OCI-LY3 (cell line): ENCODE data around the gene ASCL4.

Experiments used
- H2AFZ ChIP-seq: fragments of 200-600, 300-600 bp; shearing (Covaris generic); 2 replicates; pipeline ENCODE4 v1.6.0; 2014; ENCODE audit warnings: antibody characterized with exemption, low read depth, low read length
- H3K27ac ChIP-seq: fragments of 200-600, 300-600 bp; sonication (generic); 2 replicates; pipeline ENCODE4 v1.5.1; 2014; ENCODE audit warnings: mild to moderate bottlenecking, low read length, moderate library complexity, mixed read lengths
- H3K27me3 ChIP-seq: fragments of 200-600, 300-600 bp; sonication (generic); 2 replicates; pipeline ENCODE4 v1.6.1; 2014; ENCODE audit warnings: low read depth, low read length, mixed read lengths
- H3K36me3 ChIP-seq: fragments of 200-600, 300-600 bp; sonication (generic); replicated peaks from 2 replicates; pipeline ENCODE3; 2014; ENCODE audit warnings: low read depth, low read length, mixed read lengths
- H3K4me1 ChIP-seq: fragments of 300-600, 200-600 bp; sonication (generic); 2 replicates; pipeline ENCODE4 v1.6.1; 2014; ENCODE audit warnings: low read length, mixed read lengths
- H3K4me2 ChIP-seq: fragments of 200-600, 300-600 bp; sonication (generic); 2 replicates; pipeline ENCODE4 v1.6.1; 2014; ENCODE audit warnings: low read length, mixed read lengths
- H3K4me3 ChIP-seq: fragments of 300-600, 200-600 bp; sonication (generic); 2 replicates; pipeline ENCODE4 v1.5.1; 2014; ENCODE audit warnings: antibody characterized with exemption, mild to moderate bottlenecking, low read length, moderate library complexity
- H3K79me2 ChIP-seq: fragments of 300-600, 200-600 bp; shearing (Covaris generic); 2 replicates; pipeline ENCODE4 v1.6.1; 2014; ENCODE audit warnings: mild to moderate bottlenecking, low read length, mixed read lengths
- H3K9ac ChIP-seq: fragments of 300-600, 200-600 bp; shearing (Covaris generic); 2 replicates; pipeline ENCODE4 v1.6.0; 2014; ENCODE audit warnings: mild to moderate bottlenecking, low read length, moderate library complexity
- H3K9me3 ChIP-seq: fragments of 200-600, 300-600 bp; shearing (Covaris generic); 2 replicates; pipeline ENCODE4 v1.6.1; 2014; ENCODE audit warnings: low read length, mixed read lengths; ENCODE audit not compliant: insufficient read depth
- H4K20me1 ChIP-seq: fragments of 200-600, 300-600 bp; sonication (generic); 2 replicates; pipeline ENCODE4 v1.6.1; 2016; ENCODE audit warnings: low read length, mixed read lengths; ENCODE audit not compliant: insufficient read depth
- EZH2phosphoT487 ChIP-seq: fragments of 200-600 bp; shearing (Covaris generic); IDR thresholded peaks from 2 replicates; pipeline ENCODE4 v1.6.1; 2018; ENCODE audit warnings: antibody characterized with exemption, mixed run types, low read depth
- TF ChIP-seq, protein P1 (sequence below): fragments of 200-600, 300-600 bp; sonication (generic); IDR thresholded peaks from 2 replicates; pipeline ENCODE4 v1.5.1; 2014; ENCODE audit warnings: antibody characterized with exemption, low read length, low read depth

Gene ASCL4

DNA sequence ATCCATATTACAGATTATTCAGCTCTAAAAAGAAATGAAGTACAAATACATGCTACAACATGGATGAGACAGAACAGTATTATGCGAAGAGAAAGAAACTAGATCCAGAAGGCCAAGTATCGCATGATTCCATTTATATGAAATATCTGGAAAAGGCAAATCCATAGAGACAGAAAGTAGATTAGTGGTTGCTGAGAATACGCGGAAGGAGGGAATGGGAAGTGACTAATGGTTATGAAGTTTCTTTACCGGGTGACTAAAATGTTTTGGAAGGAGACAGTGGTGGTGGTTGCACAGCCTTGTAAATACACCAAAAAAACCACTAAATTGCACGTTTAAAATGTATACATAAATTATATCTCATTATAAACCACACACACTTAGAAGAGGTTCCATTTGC is 26.0 kb upstream of the ASCL4 start:
- Histone ChIP-seq H3K4me3 (no peak overlapping the region), H3K27me3 (no peaks in the 10 kb centered on the region), H3K9me3 (no peaks in the 10 kb centered on the region), H3K4me2 (no peak overlapping the region), H3K36me3 (peaks cover 39% of the 10 kb centered on the region), H4K20me1 (no peaks in the 10 kb centered on the region), H3K9ac (no peak overlapping the region), H3K4me1 (no peaks in the 10 kb centered on the region), H2AFZ (no peak overlapping the region), H3K79me2 (no peaks in the 10 kb centered on the region), H3K27ac (no peak overlapping the region)
- TF ChIP-seq, protein P1, sequence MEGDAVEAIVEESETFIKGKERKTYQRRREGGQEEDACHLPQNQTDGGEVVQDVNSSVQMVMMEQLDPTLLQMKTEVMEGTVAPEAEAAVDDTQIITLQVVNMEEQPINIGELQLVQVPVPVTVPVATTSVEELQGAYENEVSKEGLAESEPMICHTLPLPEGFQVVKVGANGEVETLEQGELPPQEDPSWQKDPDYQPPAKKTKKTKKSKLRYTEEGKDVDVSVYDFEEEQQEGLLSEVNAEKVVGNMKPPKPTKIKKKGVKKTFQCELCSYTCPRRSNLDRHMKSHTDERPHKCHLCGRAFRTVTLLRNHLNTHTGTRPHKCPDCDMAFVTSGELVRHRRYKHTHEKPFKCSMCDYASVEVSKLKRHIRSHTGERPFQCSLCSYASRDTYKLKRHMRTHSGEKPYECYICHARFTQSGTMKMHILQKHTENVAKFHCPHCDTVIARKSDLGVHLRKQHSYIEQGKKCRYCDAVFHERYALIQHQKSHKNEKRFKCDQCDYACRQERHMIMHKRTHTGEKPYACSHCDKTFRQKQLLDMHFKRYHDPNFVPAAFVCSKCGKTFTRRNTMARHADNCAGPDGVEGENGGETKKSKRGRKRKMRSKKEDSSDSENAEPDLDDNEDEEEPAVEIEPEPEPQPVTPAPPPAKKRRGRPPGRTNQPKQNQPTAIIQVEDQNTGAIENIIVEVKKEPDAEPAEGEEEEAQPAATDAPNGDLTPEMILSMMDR: no peak
- no peak for TF ChIP-seq EZH2phosphoT487

GRCh38 chr12:107749083-107749482 is 25.4 kb upstream of the ASCL4 start:
- H3K4me3 ChIP-seq: no peak overlapping the region
- H3K9ac ChIP-seq: no peak overlapping the region
- no peaks in the 10 kb centered on the region for H3K9me3 ChIP-seq
- H4K20me1 ChIP-seq: no peaks in the 10 kb centered on the region
- no peaks in the 10 kb centered on the region for H3K79me2 ChIP-seq
- H3K27me3 ChIP-seq: no peaks in the 10 kb centered on the region
- H3K36me3 ChIP-seq: peaks cover 41% of the 10 kb centered on the region
- no peak overlapping the region for H3K4me2 ChIP-seq
- H3K27ac ChIP-seq: no peak overlapping the region
- TF ChIP-seq EZH2phosphoT487: no peak
- TF ChIP-seq, protein P1: no peak
- no peaks in the 10 kb centered on the region for H3K4me1 ChIP-seq
- H2AFZ ChIP-seq: no peak overlapping the region

DNA sequence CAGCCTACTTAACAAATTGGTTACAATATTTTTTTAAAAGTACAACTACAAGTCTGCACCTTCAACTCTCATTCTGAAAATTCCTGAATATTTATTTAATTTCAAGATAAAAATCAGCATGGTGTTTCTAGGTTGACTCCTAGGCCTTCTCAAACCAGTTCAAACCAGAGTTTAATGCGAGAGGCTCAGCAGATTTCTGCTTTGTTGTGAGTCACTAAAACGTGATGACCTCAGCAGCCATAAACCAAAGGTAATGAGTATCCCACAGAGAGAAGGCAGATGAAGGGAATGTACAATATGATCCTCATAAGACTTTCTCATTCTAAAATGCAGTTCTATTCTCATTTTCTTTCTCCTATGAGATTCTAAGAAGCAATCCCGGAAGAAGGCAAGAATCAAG is 15.1 kb upstream of the ASCL4 start:
- H3K36me3 ChIP-seq: peaks cover 10% of the 10 kb centered on the region
- peak overlapping the region; percentile 96 for H3K4me3 ChIP-seq

GRCh38 chr12:107760207-107760808 is 14.2 kb upstream of the ASCL4 start:
- Histone ChIP-seq H4K20me1 (peaks cover 3% of the 10 kb centered on the region; the same call in 1 of the 2 replicates), H3K9me3 (no peaks in the 10 kb centered on the region), H3K27me3 (peaks cover 6% of the 10 kb centered on the region), H3K27ac (no peak overlapping the region), H3K79me2 (peaks cover 29% of the 10 kb centered on the region), H3K9ac (peak overlapping the region; percentile 79), H3K4me2 (peak overlapping the region; percentile 86), H3K36me3 (peaks cover 6% of the 10 kb centered on the region), H2AFZ (peak overlapping the region; percentile 35; the same call in 1 of the 2 replicates), H3K4me3 (peak overlapping the region; percentile 96), H3K4me1 (peaks cover 22% of the 10 kb centered on the region)
- TF ChIP-seq, protein P1: no peak

More for the DNA sequence above, 15.1 kb upstream of the ASCL4 start:
- Histone ChIP-seq H2AFZ (no peak overlapping the region), H3K27ac (no peak overlapping the region), H3K9me3 (no peaks in the 10 kb centered on the region), H3K4me2 (peak overlapping the region; percentile 86), H3K9ac (peak overlapping the region; percentile 79), H3K79me2 (peaks cover 29% of the 10 kb centered on the region), H3K27me3 (peaks cover 6% of the 10 kb centered on the region), H3K4me1 (peaks cover 22% of the 10 kb centered on the region), H4K20me1 (peaks cover 3% of the 10 kb centered on the region; the same call in 1 of the 2 replicates)
- TF ChIP-seq EZH2phosphoT487: no peak
- TF ChIP-seq, protein P1: no peak
